Measurements from ENCODE around the gene PCBP4. TPM values are rescaled to one million over a fixed set of nuclear protein-coding genes. Genes with fewer than 3 reads are reported as not detected.
"Not testable (repeated sequence)": the region's sequence is repeated elsewhere in the genome, so short reads cannot be mapped to it uniquely, and the experiment has no call there.

The PCBP4 gene
- total and polyA plus RNA-seq, 9 donors: 48.0 to 91.3 (median 71.4) TPM

GRCh38 chr3:51995346-51996163 is 28.3 kb upstream of the PCBP4 start, which contains the start of gene RPL29:
Gene RPL29 (minus strand): TSS chr3:51995895. CDS start chr3:51995461, 434 bp downstream.
- Histone ChIP-seq H3K9me3 (replicated peaks; ENCODE audit: control insufficient read depth, low read depth, low read length) (no peaks in the 10 kb centered on the region), H3K27ac (ENCODE audit: low read length) (peak within 1 kb of the TSS; percentile 91), H3K4me3 (ENCODE audit: low read length) (peak within 1 kb of the TSS; percentile 95), H3K27me3 (ENCODE audit: control insufficient read depth, insufficient read depth, low read length) (no peaks in the 10 kb centered on the region), H3K4me1 (ENCODE audit: control insufficient read depth, insufficient read depth, low read length) (peaks cover 14% of the 10 kb centered on the region), H3K36me3 (ENCODE audit: control insufficient read depth, insufficient read depth, low read length) (peaks cover 34% of the 10 kb centered on the region)
- DNase-seq: peak; percentile 98
- WGBS (ENCODE audit: insufficient coverage): 0% methylated on average over 30 of the region's 40 CpGs

GRCh38 chr3:51994530-51994929 is 27.3 kb upstream of the PCBP4 start:
- Histone ChIP-seq H3K36me3 (ENCODE audit: control insufficient read depth, insufficient read depth, low read length) (peaks cover 36% of the 10 kb centered on the region), H3K27me3 (ENCODE audit: control insufficient read depth, insufficient read depth, low read length) (no peaks in the 10 kb centered on the region), H3K4me3 (ENCODE audit: low read length) (peak overlapping the region; percentile 95), H3K9me3 (replicated peaks; ENCODE audit: control insufficient read depth, low read depth, low read length) (no peaks in the 10 kb centered on the region), H3K27ac (ENCODE audit: low read length) (no peak overlapping the region), H3K4me1 (ENCODE audit: control insufficient read depth, insufficient read depth, low read length) (peaks cover 16% of the 10 kb centered on the region)
- WGBS (ENCODE audit: insufficient coverage): no CpG with 5 or more reads among the region's 2 CpGs
- DNase-seq: no peak

GRCh38 chr3:51993657-51994056 is 26.4 kb upstream of the PCBP4 start:
- DNase-seq; H3K4me3 ChIP-seq (ENCODE audit: low read length); H3K27ac ChIP-seq (ENCODE audit: low read length); H3K27me3 ChIP-seq (ENCODE audit: control insufficient read depth, insufficient read depth, low read length); H3K9me3 ChIP-seq (replicated peaks; ENCODE audit: control insufficient read depth, low read depth, low read length): not testable (repeated sequence)
- 83% methylated on average over 3 of the region's 13 CpGs for WGBS (ENCODE audit: insufficient coverage)
- Histone ChIP-seq H3K4me1 (ENCODE audit: control insufficient read depth, insufficient read depth, low read length) (peaks cover 22% of the 10 kb centered on the region), H3K36me3 (ENCODE audit: control insufficient read depth, insufficient read depth, low read length) (peaks cover 37% of the 10 kb centered on the region)

GRCh38 chr3:51992017-51992682 is 24.9 kb upstream of the PCBP4 start:
- no peak for DNase-seq
- Histone ChIP-seq H3K27ac (ENCODE audit: low read length) (no peak overlapping the region), H3K9me3 (replicated peaks; ENCODE audit: control insufficient read depth, low read depth, low read length) (no peaks in the 10 kb centered on the region), H3K27me3 (ENCODE audit: control insufficient read depth, insufficient read depth, low read length) (no peaks in the 10 kb centered on the region), H3K4me3 (ENCODE audit: low read length) (no peak overlapping the region), H3K4me1 (ENCODE audit: control insufficient read depth, insufficient read depth, low read length) (peaks cover 22% of the 10 kb centered on the region), H3K36me3 (ENCODE audit: control insufficient read depth, insufficient read depth, low read length) (peaks cover 41% of the 10 kb centered on the region)
- WGBS (ENCODE audit: insufficient coverage): 100% methylated on average over 1 of the region's 3 CpGs

- H3K27me3 ChIP-seq (ENCODE audit: control insufficient read depth, insufficient read depth, low read length); DNase-seq; H3K4me3 ChIP-seq (ENCODE audit: low read length); H3K9me3 ChIP-seq (replicated peaks; ENCODE audit: control insufficient read depth, low read depth, low read length); H3K27ac ChIP-seq (ENCODE audit: low read length): not testable (repeated sequence)
- H3K4me1 ChIP-seq (ENCODE audit: control insufficient read depth, insufficient read depth, low read length): peaks cover 22% of the 10 kb centered on the region
- 62% methylated on average over 31 of the region's 38 CpGs for WGBS (ENCODE audit: insufficient coverage)
- H3K36me3 ChIP-seq (ENCODE audit: control insufficient read depth, insufficient read depth, low read length): peaks cover 49% of the 10 kb centered on the region
Observed at GRCh38 chr3:51990501-51990971, 23.3 kb upstream of the PCBP4 start.

GRCh38 chr3:51988286-51989146 is 21.3 kb upstream of the PCBP4 start:
- peaks cover 20% of the 10 kb centered on the region for H3K4me1 ChIP-seq (ENCODE audit: control insufficient read depth, insufficient read depth, low read length)
- H3K4me3 ChIP-seq (ENCODE audit: low read length): no peak overlapping the region
- WGBS (ENCODE audit: insufficient coverage): 55% methylated on average over 15 of the region's 15 CpGs
- no peak for DNase-seq
- H3K9me3 ChIP-seq (replicated peaks; ENCODE audit: control insufficient read depth, low read depth, low read length): no peaks in the 10 kb centered on the region
- H3K27ac ChIP-seq (ENCODE audit: low read length): no peak overlapping the region
- H3K27me3 ChIP-seq (ENCODE audit: control insufficient read depth, insufficient read depth, low read length): no peaks in the 10 kb centered on the region
- peaks cover 35% of the 10 kb centered on the region for H3K36me3 ChIP-seq (ENCODE audit: control insufficient read depth, insufficient read depth, low read length)

- Histone ChIP-seq H3K9me3 (replicated peaks; ENCODE audit: control insufficient read depth, low read depth, low read length) (no peaks in the 10 kb centered on the region), H3K4me1 (ENCODE audit: control insufficient read depth, insufficient read depth, low read length) (peaks cover 25% of the 10 kb centered on the region), H3K27ac (ENCODE audit: low read length) (no peak overlapping the region), H3K36me3 (ENCODE audit: control insufficient read depth, insufficient read depth, low read length) (peaks cover 27% of the 10 kb centered on the region), H3K27me3 (ENCODE audit: control insufficient read depth, insufficient read depth, low read length) (no peaks in the 10 kb centered on the region), H3K4me3 (ENCODE audit: low read length) (no peak overlapping the region)
- WGBS (ENCODE audit: insufficient coverage): 88% methylated on average over 5 of the region's 7 CpGs
- DNase-seq: no peak
Observed at GRCh38 chr3:51987568-51987967, 20.3 kb upstream of the PCBP4 start.

- 76% methylated on average over 2 of the region's 12 CpGs for WGBS (ENCODE audit: insufficient coverage)
- Histone ChIP-seq H3K9me3 (replicated peaks; ENCODE audit: control insufficient read depth, low read depth, low read length) (no peaks in the 10 kb centered on the region), H3K27me3 (ENCODE audit: control insufficient read depth, insufficient read depth, low read length) (no peaks in the 10 kb centered on the region), H3K36me3 (ENCODE audit: control insufficient read depth, insufficient read depth, low read length) (peaks cover 17% of the 10 kb centered on the region), H3K27ac (ENCODE audit: low read length) (no peak overlapping the region), H3K4me3 (ENCODE audit: low read length) (no peak overlapping the region), H3K4me1 (ENCODE audit: control insufficient read depth, insufficient read depth, low read length) (peaks cover 28% of the 10 kb centered on the region)
- DNase-seq: no peak
Observed at GRCh38 chr3:51986010-51986947, 19.0 kb upstream of the PCBP4 start.

GRCh38 chr3:51985063-51985462 is 17.8 kb upstream of the PCBP4 start:
- no peak overlapping the region for H3K27ac ChIP-seq (ENCODE audit: low read length)
- WGBS (ENCODE audit: insufficient coverage): 69% methylated on average over 2 of the region's 6 CpGs
- peaks cover 28% of the 10 kb centered on the region for H3K4me1 ChIP-seq (ENCODE audit: control insufficient read depth, insufficient read depth, low read length)
- H3K4me3 ChIP-seq (ENCODE audit: low read length): no peak overlapping the region
- H3K36me3 ChIP-seq (ENCODE audit: control insufficient read depth, insufficient read depth, low read length): peaks cover 20% of the 10 kb centered on the region
- no peaks in the 10 kb centered on the region for H3K9me3 ChIP-seq (replicated peaks; ENCODE audit: control insufficient read depth, low read depth, low read length)
- no peak for DNase-seq
- no peaks in the 10 kb centered on the region for H3K27me3 ChIP-seq (ENCODE audit: control insufficient read depth, insufficient read depth, low read length)

Data from muscle of leg (tissue), 11 donors.